Transverse colon (tissue), 4 donors: ENCODE results near the gene NOP56.

Experiments used
- CTCF ChIP-seq, 5 experiments: fragments of 200-600 bp in 3 of 5; fragments of 450-650 bp in 2 of 5; sonication (generic) in 3 of 5; IDR thresholded peaks; 1 replicate in 2 of 5; 2 replicates in 3 of 5; pipeline ENCODE4 v1.5.1; 2016 to 2017; ENCODE audit warnings: antibody characterized with exemption in 5 of 5, inconsistent platforms in 3 of 5, mild to moderate bottlenecking in 2 of 5, moderate library complexity in 1 of 5
- EP300 ChIP-seq: sonication (generic); formaldehyde crosslinking; IDR thresholded peaks from one replicate; pipeline ENCODE4 v1.6.1; 2017; ENCODE audit warnings: antibody characterized with exemption, low read depth
- POLR2A ChIP-seq: fragments of 450-650 bp; IDR thresholded peaks from one replicate; pipeline ENCODE4 v1.6.1; 2016; ENCODE audit warnings: antibody characterized with exemption, mild to moderate bottlenecking, moderate library complexity
- POLR2AphosphoS5 ChIP-seq, 3 donors: sonication (generic); formaldehyde crosslinking; IDR thresholded peaks; one replicate each; pipeline ENCODE4 v1.6.1; 2016; ENCODE audit warnings: antibody characterized with exemption in 3 of 3

GRCh38 chr20:2604506-2604835, 48.0 kb upstream of the NOP56 start:
- TF ChIP-seq CTCF (IDR thresholded peaks at IDR 0.05): no peak
- TF ChIP-seq POLR2A: no peak
- no peak for TF ChIP-seq EP300
- no peak for TF ChIP-seq POLR2AphosphoS5 (IDR thresholded peaks at IDR 0.05)
